ENCODE results near the gene SPACDR.

SPACDR gene

DNA sequence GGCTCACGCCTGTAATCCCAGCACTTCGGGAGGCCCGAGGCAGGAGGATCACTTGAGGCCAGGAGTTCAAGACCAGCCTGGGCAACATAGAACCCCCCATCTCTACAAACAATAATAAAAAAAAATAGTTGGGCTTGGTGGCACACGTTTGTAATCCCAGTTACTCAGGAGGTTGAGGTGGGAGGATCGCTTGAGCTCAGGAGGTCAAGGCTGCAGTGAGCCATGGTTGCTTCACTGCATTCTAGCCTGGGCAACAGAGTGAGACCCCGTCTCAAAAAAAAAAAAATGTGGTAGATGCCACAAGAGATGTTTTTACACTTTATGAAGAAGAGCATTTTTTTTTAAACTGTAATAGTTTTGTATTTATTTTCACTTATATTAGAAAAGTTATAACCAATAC, 32.4 kb upstream of the SPACDR start:
- TF ChIP-seq, protein P1, sequence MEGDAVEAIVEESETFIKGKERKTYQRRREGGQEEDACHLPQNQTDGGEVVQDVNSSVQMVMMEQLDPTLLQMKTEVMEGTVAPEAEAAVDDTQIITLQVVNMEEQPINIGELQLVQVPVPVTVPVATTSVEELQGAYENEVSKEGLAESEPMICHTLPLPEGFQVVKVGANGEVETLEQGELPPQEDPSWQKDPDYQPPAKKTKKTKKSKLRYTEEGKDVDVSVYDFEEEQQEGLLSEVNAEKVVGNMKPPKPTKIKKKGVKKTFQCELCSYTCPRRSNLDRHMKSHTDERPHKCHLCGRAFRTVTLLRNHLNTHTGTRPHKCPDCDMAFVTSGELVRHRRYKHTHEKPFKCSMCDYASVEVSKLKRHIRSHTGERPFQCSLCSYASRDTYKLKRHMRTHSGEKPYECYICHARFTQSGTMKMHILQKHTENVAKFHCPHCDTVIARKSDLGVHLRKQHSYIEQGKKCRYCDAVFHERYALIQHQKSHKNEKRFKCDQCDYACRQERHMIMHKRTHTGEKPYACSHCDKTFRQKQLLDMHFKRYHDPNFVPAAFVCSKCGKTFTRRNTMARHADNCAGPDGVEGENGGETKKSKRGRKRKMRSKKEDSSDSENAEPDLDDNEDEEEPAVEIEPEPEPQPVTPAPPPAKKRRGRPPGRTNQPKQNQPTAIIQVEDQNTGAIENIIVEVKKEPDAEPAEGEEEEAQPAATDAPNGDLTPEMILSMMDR (IDR thresholded peaks at IDR 0.05; ENCODE audit: borderline replicate concordance, control extremely low read depth, extremely low read depth, insufficient read depth, missing control alignments): no peak
- in situ Hi-C loops (cut with MboI; ENCODE audit: low sequenced_read_pairs, unreplicated experiment): no loop called here
- no peak for DNase-seq (ENCODE audit: low spot score)

DNA sequence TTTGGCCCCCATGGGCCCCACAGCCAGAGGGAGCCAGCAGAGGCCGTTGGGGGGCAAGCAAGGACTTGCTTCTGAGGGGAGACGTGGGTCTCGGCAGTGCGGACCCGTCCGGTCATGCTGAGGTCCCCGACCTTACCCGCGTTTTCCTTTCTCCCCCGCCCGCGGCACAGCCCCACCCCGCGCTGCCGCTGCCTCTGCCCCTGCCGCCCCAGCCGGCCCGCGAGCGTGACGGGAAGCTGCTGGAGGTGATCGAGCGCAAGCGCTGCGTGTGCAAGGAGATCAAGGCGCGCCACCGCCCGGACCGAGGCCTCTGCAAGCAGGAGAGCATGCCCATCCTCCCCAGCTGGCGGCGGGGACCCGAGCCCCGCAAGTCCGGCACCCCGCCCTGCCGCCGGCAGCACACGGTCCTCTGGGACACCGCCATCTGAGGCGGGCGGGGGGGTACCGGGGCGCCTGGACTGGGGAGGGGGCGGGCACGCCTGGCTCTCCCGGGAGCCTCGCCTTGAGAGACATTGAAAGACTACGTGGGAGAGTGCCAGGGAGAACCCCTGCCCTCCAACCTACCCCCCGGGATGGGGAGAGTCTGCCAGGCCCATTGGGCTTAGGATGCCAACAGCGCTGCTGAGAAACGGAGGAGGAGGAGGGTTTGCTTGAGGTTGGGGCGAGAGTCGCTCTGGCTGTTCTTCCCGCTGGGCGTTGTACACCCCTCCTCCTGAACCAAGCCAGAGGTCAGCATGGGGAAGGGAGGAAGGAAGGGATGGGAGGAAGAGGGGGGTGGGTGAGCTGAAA, 29.6 kb upstream of the SPACDR start:
- in situ Hi-C loops (cut with MboI; ENCODE audit: low sequenced_read_pairs, unreplicated experiment): no loop called here
- peak; percentile 72 for DNase-seq (ENCODE audit: low spot score)

DNA sequence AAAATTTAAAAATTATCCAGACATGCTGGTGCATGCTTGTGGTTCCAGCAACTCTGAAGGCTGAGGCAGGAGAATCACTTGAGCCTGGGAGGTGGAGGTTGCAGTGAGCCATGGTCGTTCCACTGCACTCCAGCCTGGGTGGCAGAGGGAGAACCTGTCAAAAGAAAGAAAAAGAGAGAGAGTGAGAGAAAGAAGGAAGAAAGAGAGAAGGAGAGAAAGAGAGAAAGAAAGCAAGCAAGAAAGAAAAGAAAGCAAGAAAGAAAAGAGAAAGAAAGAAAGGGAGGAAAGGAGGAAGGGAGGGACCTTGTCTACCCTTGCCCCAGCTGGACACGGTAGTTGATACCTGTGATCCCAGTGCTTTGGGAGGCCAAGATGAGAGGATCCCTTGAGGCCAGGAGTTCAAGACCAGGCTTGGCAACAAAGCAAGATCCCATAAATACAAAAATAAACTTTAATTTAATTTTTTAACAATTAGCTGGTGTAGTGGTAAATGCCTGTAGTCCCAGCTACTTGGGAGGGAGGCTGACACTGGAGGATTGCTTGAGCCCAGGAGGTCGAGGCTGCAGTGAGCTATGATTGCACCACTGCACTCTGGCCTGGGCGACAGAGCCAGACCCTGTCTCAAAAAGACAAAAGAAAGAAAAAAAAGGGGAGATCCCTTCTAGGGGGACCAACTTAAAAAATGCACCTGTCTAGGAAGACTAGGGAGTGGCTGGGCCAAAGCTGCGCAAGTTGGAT, 28.8 kb upstream of the SPACDR start:
- TF ChIP-seq, protein P1 (IDR thresholded peaks at IDR 0.05; ENCODE audit: borderline replicate concordance, control extremely low read depth, extremely low read depth, insufficient read depth, missing control alignments): no peak
- in situ Hi-C loops (cut with MboI; ENCODE audit: low sequenced_read_pairs, unreplicated experiment): no loop called here
- no peak for DNase-seq (ENCODE audit: low spot score)

More for the DNA sequence above, 29.6 kb upstream of the SPACDR start:
- TF ChIP-seq, protein P1 (IDR thresholded peaks at IDR 0.05; ENCODE audit: borderline replicate concordance, control extremely low read depth, extremely low read depth, insufficient read depth, missing control alignments): peak; percentile 29

DNA sequence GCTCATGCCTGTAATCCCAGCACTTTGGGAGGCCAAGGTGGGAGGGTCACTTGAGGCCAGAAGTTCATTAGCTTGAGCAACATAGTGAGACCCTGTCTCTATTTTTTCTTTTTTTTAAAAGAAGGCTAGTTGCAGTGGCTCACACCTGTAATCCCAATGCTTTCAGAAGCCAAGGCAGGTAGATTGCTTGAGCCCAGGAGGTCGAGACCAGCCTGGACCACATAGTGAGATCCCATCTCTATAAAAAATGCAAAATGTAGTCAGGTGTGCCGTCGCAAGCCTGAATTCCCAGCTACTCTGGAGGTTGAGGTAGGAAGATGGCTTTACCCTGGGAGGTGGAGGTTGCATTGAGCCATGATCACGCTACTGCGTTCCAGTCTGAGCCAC, 27.1 kb upstream of the SPACDR start:
- no peak for DNase-seq (ENCODE audit: low spot score)
- in situ Hi-C loops (cut with MboI; ENCODE audit: low sequenced_read_pairs, unreplicated experiment): no loop called here
- TF ChIP-seq, protein P1 (IDR thresholded peaks at IDR 0.05; ENCODE audit: borderline replicate concordance, control extremely low read depth, extremely low read depth, insufficient read depth, missing control alignments): no peak

DNA sequence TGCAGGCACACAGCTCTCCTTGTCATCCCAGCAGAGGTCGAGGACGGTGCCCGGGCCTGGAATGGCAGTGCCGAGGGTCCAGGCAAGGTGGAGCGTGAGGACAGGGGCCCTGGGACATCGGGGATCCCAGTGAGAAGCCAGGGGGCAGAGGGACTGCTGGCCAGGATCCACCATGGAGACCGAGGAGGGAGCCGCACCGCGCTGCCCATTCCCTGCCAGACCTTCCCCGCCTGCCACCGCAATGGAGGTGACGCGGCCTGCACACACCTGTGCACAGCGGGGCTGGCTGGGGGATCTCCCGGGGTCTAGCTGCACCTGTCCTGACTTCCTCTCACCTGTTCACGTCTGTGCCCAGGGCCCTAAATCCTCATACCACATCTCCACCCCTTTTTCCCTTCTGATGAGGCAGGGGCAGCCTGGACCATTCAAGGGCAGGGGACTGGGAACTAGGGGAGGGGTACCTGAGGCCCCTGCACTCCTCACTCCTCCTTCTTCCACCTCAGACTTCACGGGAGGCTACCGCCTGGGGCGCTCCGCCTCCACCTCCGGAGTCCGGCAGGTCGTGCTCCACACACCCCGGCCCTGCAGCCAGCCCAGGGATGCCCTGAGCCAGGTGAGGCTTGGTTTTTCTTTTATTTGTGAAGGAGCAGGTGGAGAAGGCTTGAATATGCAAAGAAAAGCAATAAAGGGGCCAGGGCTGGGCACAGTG, 26.6 kb upstream of the SPACDR start:
- TF ChIP-seq, protein P1 (IDR thresholded peaks at IDR 0.05; ENCODE audit: borderline replicate concordance, control extremely low read depth, extremely low read depth, insufficient read depth, missing control alignments): no peak
- DNase-seq (ENCODE audit: low spot score): peak; percentile 32
- in situ Hi-C loops (cut with MboI; ENCODE audit: low sequenced_read_pairs, unreplicated experiment): no loop called here

DNA sequence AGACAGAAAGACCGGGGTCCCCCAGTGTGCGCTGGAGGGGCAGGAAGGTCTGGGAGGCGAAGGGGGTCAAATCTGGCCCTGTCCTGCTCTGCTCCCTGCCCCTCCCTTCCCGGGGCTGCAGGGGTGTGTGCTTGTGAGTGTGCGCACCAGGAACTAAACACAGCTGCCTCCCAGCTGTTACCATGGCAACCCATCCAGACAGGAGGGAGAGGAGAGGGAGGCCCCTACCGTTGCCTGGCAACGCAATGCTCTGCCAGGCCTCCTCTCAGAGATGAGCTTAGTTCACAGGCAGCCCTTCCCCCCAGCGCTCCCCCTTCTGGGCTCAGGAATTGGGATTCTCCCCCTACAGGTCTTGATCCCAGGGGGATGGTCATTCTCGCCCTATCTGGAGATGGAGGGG, 25.8 kb upstream of the SPACDR start:
- in situ Hi-C loops (cut with MboI; ENCODE audit: low sequenced_read_pairs, unreplicated experiment): no loop called here
- TF ChIP-seq, protein P1 (IDR thresholded peaks at IDR 0.05; ENCODE audit: borderline replicate concordance, control extremely low read depth, extremely low read depth, insufficient read depth, missing control alignments): no peak
- DNase-seq (ENCODE audit: low spot score): peak; percentile 87

Data from GM13976 (cell line).